ENCODE results near the gene CENPB. TPM values are rescaled to one million over a fixed set of nuclear protein-coding genes. Genes with fewer than 3 reads are reported as not detected.

The CENPB gene
- total RNA-seq, 4 donors from 2014 or later: 39.8 to 61.9 (median 47.0) TPM

DNA sequence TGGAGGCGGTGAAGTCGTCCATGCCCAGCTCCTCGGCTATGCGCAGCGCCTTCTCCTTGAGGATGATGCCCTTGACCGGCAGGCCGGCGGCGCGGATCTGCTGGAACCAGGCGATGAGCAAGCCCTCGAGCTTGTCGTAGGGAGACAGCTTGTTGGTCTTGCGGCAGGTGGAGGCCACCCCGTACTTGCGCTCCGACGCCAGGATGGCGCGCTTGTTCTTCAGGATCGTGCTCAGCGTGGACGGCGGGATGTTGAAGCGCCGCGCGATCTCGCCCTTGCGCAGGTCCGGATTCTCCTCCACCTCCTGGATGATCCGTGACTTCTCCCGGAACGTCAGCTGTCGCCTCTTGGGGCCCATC is 435 bp downstream of the CENPB start:
- TF ChIP-seq, protein P1, sequence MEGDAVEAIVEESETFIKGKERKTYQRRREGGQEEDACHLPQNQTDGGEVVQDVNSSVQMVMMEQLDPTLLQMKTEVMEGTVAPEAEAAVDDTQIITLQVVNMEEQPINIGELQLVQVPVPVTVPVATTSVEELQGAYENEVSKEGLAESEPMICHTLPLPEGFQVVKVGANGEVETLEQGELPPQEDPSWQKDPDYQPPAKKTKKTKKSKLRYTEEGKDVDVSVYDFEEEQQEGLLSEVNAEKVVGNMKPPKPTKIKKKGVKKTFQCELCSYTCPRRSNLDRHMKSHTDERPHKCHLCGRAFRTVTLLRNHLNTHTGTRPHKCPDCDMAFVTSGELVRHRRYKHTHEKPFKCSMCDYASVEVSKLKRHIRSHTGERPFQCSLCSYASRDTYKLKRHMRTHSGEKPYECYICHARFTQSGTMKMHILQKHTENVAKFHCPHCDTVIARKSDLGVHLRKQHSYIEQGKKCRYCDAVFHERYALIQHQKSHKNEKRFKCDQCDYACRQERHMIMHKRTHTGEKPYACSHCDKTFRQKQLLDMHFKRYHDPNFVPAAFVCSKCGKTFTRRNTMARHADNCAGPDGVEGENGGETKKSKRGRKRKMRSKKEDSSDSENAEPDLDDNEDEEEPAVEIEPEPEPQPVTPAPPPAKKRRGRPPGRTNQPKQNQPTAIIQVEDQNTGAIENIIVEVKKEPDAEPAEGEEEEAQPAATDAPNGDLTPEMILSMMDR (IDR thresholded peaks at IDR 0.05): peak in 1 of 6 experiments; percentile 2
- TF ChIP-seq POLR2A (IDR thresholded peaks at IDR 0.05): no peak
- Histone ChIP-seq H3K27ac (peak overlapping the region; percentile 70 to 87 (median 80)), H3K9me3 (no peaks in the 10 kb centered on the region), H3K4me3 (peak overlapping the region; percentile 44 to 79 (median 62)), H3K4me1 (peaks cover under 1 to 61% (median 12%) of the 10 kb centered on the region in 4 donors), H3K27me3 (no peaks in the 10 kb centered on the region), H3K36me3 (peaks cover 0 to 11% (median 0%) of the 10 kb centered on the region in 3 donors)
- peak; percentile 40 to 76 (median 69) for DNase-seq

DNA sequence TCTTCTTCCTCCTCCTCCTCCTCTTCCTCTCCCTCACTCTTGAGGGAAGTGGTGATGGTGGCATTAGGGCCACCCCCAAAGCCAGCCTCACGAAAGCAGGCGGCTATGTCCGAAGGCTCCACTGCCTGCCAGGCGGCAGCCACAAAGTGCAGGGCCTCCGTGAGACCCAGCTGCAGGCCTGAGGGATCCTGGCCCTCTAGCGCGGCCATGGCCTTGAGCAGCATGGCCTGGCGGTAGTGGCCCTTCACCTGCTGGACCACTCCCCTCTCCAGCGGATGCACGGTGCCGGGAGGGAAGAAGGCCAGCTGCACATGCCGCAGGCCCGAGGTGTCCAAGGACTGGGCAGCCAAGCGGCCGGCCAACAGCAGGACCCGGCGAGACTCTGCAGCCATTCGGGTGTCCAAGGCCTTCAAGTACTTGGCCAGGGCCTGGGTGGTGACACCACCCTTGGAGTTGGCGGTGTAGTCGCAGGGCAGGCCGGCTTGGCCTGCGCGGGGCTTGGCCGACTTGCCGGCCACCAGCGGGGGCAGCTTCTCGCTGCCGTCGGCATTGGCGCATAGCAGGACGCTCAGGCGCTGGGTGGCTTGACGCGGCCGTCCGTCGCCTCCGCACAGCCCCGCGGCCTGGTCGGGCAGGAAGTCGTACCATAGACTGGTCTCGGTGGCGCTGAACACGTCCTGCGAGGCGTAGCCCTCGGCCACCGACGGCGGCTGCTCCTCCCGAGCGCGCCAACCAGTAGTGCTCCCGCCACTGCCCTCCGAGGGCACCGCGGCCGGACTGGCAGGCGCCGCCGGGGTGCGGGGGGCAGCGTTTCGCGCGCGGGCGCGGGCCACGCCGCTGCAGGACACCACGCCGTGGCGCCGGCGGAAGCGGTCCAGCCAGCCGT is 1.1 kb downstream of the CENPB start:
- no peak for DNase-seq
- Histone ChIP-seq H3K27ac (peak overlapping the region; percentile 70 to 87 (median 80)), H3K27me3 (no peaks in the 10 kb centered on the region), H3K36me3 (peaks cover 0 to 11% (median 0%) of the 10 kb centered on the region in 3 donors), H3K4me1 (peaks cover 3 to 66% (median 14%) of the 10 kb centered on the region in 4 donors), H3K4me3 (peak overlapping the region; percentile 44 to 79 (median 62)), H3K9me3 (no peaks in the 10 kb centered on the region)
- no peak for TF ChIP-seq POLR2A (IDR thresholded peaks at IDR 0.05)
- TF ChIP-seq, protein P1 (IDR thresholded peaks at IDR 0.05): no peak

DNA sequence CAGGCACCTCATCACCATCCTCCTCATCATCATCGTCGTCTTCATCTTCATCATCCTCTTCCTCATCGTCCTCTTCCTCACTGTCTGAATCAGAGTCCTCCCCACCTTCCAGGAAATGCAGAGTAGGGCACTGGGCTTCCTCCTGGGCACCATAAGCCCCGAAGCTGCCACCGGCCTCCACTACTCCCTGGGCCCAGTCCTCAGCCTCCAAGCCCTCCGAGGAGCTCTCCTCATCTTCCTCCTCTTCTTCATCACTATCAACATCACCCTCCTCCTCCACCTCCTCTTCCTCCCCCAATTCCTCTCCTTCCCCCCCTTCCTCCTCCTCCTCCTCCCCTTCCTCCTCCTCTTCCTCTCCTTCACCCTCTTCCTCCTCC is 1.7 kb downstream of the CENPB start:
- Histone ChIP-seq H3K27me3 (no peaks in the 10 kb centered on the region), H3K9me3 (no peaks in the 10 kb centered on the region), H3K4me3 (peak overlapping the region in 2 of 4 donors; percentile 77 to 79), H3K27ac (no peak overlapping the region), H3K4me1 (peaks cover 3 to 66% (median 14%) of the 10 kb centered on the region in 4 donors), H3K36me3 (peaks cover 0 to 11% (median 0%) of the 10 kb centered on the region in 3 donors)
- TF ChIP-seq, protein P1 (IDR thresholded peaks at IDR 0.05): no peak
- no peak for TF ChIP-seq POLR2A (IDR thresholded peaks at IDR 0.05)
- no peak for DNase-seq

DNA sequence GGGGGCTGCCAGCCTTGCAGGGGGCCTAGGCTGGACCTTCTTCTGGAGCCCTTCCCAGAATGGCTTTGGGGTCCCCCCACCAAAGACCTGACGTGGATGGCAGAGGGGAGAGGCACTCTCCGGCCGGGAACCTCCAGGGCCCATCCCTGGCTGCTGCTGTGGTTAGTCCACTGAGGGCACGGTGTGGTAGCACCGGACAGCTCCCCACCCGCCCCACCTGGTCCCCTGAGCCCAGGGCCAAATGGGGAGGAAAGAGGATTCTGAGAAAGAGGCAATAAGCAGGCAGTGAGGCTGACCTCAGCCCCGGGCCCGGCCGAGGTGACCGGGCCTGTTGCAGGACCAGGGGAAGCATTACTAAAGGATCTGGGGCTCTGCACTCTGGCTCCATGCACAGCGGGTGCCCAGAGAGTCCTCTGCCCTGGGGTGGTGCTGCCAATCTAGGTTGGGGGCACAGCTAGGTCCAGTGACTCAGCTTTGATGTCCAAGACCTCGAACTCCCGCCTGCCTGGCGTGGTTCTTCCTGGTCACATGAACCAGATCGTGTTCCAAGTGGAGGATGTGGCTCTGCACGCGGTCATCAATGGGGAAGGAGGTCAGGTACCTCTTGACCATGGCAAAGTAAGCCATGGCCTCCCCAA is 2.2 kb downstream of the CENPB start:
- peaks cover 0 to 11% (median 0%) of the 10 kb centered on the region in 3 donors for H3K36me3 ChIP-seq
- no peak for DNase-seq
- TF ChIP-seq, protein P1 (IDR thresholded peaks at IDR 0.05): no peak
- no peak for TF ChIP-seq POLR2A (IDR thresholded peaks at IDR 0.05)
- H3K27ac ChIP-seq: no peak overlapping the region
- no peaks in the 10 kb centered on the region for H3K9me3 ChIP-seq
- no peaks in the 10 kb centered on the region for H3K27me3 ChIP-seq
- peak overlapping the region in 1 of 4 donors; percentile 79 for H3K4me3 ChIP-seq
- H3K4me1 ChIP-seq: peaks cover 3 to 66% (median 14%) of the 10 kb centered on the region in 4 donors

DNA sequence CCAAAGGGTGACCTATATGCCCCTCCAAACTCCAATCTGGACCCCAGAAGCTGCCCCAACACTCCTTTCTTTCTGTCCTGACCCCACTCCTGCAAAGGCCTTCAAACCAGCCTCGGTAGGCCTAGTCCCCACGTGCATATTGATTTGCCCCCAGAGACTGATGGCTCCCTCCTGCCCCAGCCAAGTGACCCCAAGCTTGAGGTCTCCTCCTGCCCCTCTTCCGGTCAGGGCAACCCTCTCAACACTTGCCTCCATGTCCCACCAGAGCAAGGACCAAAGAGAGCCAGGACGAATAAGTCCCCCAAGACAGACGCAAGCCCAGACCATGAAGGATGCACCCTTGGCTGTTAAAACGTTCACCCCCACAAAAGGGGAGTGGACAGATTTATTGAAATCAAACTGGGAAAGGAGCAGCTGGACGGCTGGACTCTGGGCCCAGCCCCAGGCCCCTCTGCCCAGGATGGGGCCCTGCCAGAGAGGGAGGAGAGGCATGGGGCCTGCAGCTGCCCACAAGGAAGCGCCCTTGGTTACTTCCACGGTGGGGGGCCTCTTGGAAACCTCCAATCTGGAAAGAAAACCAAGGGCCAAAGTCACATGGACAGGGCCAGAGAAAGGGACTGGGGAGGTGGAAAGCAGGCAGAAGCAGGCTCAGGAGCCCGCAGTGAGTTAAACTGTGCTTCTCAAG is 2.9 kb downstream of the CENPB start:
- peaks cover 3 to 63% (median 14%) of the 10 kb centered on the region in 4 donors for H3K4me1 ChIP-seq
- no peak for TF ChIP-seq POLR2A (IDR thresholded peaks at IDR 0.05)
- TF ChIP-seq, protein P1 (IDR thresholded peaks at IDR 0.05): no peak
- peaks cover 0 to 11% (median 0%) of the 10 kb centered on the region in 3 donors for H3K36me3 ChIP-seq
- no peak overlapping the region for H3K27ac ChIP-seq
- DNase-seq: no peak
- H3K27me3 ChIP-seq: no peaks in the 10 kb centered on the region
- no peaks in the 10 kb centered on the region for H3K9me3 ChIP-seq
- H3K4me3 ChIP-seq: no peak overlapping the region
